Measurements from ENCODE around the gene HIRA. TPM values are rescaled to one million over a fixed set of nuclear protein-coding genes. Genes with fewer than 3 reads are reported as not detected.

The HIRA gene
- total and polyA plus RNA-seq, 9 of the 15 experiments (the other 6 are each of a cell fraction or from before 2014, with no cell fraction given), result 0.96 to 132 (median 58.4) TPM

DNA sequence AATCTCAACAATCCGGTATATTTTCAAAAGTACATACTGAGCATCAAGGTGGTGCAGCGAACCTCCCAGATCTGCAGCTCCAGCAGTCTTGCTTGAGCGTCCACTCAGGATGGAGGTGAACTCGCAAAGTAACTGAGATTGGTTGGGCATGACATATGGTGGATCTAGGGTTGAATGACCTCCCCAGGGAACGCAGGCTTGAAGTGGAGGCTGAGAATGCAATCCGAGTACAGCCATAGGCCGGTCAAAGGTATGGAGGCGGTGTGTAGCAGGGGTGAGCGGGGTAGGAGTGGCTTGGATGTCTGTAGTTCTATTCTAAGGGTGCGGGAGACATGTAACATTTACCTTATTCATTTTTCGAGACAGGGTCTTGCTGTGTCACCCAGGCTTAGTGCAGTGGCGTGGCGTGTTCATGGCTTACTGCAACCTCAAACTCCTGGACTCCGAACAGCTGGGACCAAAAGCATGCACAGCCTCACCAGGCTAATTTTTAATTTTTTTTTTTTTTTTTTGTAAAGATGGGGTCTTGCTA, 16.6 kb upstream of the HIRA start (continued):
- TF ChIP-seq, protein P1, sequence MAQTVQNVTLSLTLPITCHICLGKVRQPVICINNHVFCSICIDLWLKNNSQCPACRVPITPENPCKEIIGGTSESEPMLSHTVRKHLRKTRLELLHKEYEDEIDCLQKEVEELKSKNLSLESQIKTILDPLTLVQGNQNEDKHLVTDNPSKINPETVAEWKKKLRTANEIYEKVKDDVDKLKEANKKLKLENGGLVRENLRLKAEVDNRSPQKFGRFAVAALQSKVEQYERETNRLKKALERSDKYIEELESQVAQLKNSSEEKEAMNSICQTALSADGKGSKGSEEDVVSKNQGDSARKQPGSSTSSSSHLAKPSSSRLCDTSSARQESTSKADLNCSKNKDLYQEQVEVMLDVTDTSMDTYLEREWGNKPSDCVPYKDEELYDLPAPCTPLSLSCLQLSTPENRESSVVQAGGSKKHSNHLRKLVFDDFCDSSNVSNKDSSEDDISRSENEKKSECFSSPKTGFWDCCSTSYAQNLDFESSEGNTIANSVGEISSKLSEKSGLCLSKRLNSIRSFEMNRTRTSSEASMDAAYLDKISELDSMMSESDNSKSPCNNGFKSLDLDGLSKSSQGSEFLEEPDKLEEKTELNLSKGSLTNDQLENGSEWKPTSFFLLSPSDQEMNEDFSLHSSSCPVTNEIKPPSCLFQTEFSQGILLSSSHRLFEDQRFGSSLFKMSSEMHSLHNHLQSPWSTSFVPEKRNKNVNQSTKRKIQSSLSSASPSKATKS (CRISPR knock-in tag; IDR thresholded peaks at IDR 0.05), result no peak
- no peak for TF ChIP-seq SRSF3 (IDR thresholded peaks at IDR 0.05; ENCODE audit: insufficient read depth, low read length)
- TF ChIP-seq PYGO2 (tag; IDR thresholded peaks at IDR 0.05), result no peak
- TF ChIP-seq, protein P2, sequence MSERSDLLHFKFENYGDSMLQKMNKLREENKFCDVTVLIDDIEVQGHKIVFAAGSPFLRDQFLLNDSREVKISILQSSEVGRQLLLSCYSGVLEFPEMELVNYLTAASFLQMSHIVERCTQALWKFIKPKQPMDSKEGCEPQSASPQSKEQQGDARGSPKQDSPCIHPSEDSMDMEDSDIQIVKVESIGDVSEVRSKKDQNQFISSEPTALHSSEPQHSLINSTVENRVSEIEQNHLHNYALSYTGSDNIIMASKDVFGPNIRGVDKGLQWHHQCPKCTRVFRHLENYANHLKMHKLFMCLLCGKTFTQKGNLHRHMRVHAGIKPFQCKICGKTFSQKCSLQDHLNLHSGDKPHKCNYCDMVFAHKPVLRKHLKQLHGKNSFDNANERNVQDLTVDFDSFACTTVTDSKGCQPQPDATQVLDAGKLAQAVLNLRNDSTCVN (CRISPR knock-in tag; IDR thresholded peaks at IDR 0.05), result peak; percentile 34; the same call in 1 of the 2 replicates
- TF ChIP-seq, protein P3, sequence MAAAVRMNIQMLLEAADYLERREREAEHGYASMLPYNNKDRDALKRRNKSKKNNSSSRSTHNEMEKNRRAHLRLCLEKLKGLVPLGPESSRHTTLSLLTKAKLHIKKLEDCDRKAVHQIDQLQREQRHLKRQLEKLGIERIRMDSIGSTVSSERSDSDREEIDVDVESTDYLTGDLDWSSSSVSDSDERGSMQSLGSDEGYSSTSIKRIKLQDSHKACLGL (CRISPR knock-in tag; IDR thresholded peaks at IDR 0.05; ENCODE audit: borderline replicate concordance, poor library complexity, severe bottlenecking), result no peak
- TF ChIP-seq ZNF274 (IDR thresholded peaks at IDR 0.05; ENCODE audit: borderline replicate concordance, low read depth, low read length), result no peak
- no peak for TF ChIP-seq SIN3B (IDR thresholded peaks at IDR 0.05; ENCODE audit: low read depth)
- TF ChIP-seq KDM4B (IDR thresholded peaks at IDR 0.05; ENCODE audit: borderline replicate concordance in 2 of 2, low read depth in 1 of 2), result no peak
- TF ChIP-seq ZNF263 (CRISPR knock-in tag; IDR thresholded peaks at IDR 0.05; ENCODE audit: borderline replicate concordance), result no peak
- 0 out of 2 replicates have a peak, but pooled peaks have one; percentile 67 for TF ChIP-seq GTF2F1 (IDR thresholded peaks at IDR 0.05; ENCODE audit: low read depth, low read length)
- no peak for TF ChIP-seq XRCC4 (IDR thresholded peaks at IDR 0.05; ENCODE audit: extremely low read depth, insufficient read depth, insufficient read length)
- TF ChIP-seq, protein P4, sequence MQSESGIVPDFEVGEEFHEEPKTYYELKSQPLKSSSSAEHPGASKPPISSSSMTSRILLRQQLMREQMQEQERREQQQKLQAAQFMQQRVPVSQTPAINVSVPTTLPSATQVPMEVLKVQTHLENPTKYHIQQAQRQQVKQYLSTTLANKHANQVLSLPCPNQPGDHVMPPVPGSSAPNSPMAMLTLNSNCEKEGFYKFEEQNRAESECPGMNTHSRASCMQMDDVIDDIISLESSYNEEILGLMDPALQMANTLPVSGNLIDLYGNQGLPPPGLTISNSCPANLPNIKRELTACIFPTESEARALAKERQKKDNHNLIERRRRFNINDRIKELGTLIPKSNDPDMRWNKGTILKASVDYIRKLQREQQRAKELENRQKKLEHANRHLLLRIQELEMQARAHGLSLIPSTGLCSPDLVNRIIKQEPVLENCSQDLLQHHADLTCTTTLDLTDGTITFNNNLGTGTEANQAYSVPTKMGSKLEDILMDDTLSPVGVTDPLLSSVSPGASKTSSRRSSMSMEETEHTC (IDR thresholded peaks at IDR 0.05), result no peak
- TF ChIP-seq THRAP3 (IDR thresholded peaks at IDR 0.05; ENCODE audit: borderline replicate concordance), result no peak
- TF ChIP-seq HDGF (IDR thresholded peaks at IDR 0.05), result peak; percentile 93
- no peak for TF ChIP-seq LEF1 (IDR thresholded peaks at IDR 0.05)
- TF ChIP-seq, protein P5, sequence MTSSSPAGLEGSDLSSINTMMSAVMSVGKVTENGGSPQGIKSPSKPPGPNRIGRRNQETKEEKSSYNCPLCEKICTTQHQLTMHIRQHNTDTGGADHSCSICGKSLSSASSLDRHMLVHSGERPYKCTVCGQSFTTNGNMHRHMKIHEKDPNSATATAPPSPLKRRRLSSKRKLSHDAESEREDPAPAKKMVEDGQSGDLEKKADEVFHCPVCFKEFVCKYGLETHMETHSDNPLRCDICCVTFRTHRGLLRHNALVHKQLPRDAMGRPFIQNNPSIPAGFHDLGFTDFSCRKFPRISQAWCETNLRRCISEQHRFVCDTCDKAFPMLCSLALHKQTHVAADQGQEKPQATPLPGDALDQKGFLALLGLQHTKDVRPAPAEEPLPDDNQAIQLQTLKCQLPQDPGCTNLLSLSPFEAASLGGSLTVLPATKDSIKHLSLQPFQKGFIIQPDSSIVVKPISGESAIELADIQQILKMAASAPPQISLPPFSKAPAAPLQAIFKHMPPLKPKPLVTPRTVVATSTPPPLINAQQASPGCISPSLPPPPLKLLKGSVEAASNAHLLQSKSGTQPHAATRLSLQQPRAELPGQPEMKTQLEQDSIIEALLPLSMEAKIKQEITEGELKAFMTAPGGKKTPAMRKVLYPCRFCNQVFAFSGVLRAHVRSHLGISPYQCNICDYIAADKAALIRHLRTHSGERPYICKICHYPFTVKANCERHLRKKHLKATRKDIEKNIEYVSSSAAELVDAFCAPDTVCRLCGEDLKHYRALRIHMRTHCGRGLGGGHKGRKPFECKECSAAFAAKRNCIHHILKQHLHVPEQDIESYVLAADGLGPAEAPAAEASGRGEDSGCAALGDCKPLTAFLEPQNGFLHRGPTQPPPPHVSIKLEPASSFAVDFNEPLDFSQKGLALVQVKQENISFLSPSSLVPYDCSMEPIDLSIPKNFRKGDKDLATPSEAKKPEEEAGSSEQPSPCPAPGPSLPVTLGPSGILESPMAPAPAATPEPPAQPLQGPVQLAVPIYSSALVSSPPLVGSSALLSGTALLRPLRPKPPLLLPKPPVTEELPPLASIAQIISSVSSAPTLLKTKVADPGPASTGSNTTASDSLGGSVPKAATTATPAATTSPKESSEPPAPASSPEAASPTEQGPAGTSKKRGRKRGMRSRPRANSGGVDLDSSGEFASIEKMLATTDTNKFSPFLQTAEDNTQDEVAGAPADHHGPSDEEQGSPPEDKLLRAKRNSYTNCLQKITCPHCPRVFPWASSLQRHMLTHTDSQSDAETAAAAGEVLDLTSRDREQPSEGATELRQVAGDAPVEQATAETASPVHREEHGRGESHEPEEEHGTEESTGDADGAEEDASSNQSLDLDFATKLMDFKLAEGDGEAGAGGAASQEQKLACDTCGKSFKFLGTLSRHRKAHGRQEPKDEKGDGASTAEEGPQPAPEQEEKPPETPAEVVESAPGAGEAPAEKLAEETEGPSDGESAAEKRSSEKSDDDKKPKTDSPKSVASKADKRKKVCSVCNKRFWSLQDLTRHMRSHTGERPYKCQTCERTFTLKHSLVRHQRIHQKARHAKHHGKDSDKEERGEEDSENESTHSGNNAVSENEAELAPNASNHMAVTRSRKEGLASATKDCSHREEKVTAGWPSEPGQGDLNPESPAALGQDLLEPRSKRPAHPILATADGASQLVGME (CRISPR knock-in tag; IDR thresholded peaks at IDR 0.05), result 0 out of 2 replicates have a peak, but pooled peaks have one; percentile 61
